ENCODE data around the gene CDS1.

DNA sequence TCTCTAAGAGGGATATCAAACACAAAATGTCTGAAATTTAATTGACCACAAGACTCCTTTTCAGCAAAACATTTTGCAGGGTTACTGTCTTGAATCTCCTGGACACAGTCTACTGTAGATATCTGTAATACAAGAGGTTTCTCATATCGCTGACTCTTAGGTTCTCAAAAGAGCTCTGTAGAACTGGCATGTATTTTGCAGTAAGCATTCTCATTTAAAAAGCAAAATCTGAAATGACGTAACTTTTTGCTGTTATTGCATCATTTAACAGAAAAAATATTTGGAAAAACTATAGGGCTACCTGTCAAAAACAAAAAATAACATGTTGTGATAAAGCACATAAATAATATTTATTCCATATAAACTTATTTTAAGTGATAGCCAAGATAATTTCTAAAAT is 114.2 kb downstream of the CDS1 start:
- TF ChIP-seq, protein P1, sequence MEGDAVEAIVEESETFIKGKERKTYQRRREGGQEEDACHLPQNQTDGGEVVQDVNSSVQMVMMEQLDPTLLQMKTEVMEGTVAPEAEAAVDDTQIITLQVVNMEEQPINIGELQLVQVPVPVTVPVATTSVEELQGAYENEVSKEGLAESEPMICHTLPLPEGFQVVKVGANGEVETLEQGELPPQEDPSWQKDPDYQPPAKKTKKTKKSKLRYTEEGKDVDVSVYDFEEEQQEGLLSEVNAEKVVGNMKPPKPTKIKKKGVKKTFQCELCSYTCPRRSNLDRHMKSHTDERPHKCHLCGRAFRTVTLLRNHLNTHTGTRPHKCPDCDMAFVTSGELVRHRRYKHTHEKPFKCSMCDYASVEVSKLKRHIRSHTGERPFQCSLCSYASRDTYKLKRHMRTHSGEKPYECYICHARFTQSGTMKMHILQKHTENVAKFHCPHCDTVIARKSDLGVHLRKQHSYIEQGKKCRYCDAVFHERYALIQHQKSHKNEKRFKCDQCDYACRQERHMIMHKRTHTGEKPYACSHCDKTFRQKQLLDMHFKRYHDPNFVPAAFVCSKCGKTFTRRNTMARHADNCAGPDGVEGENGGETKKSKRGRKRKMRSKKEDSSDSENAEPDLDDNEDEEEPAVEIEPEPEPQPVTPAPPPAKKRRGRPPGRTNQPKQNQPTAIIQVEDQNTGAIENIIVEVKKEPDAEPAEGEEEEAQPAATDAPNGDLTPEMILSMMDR (IDR thresholded peaks at IDR 0.05), result no peak
- no peak for TF ChIP-seq POLR2AphosphoS5 (IDR thresholded peaks at IDR 0.05)
